Measurements from ENCODE around the gene SNPH.

DNA sequence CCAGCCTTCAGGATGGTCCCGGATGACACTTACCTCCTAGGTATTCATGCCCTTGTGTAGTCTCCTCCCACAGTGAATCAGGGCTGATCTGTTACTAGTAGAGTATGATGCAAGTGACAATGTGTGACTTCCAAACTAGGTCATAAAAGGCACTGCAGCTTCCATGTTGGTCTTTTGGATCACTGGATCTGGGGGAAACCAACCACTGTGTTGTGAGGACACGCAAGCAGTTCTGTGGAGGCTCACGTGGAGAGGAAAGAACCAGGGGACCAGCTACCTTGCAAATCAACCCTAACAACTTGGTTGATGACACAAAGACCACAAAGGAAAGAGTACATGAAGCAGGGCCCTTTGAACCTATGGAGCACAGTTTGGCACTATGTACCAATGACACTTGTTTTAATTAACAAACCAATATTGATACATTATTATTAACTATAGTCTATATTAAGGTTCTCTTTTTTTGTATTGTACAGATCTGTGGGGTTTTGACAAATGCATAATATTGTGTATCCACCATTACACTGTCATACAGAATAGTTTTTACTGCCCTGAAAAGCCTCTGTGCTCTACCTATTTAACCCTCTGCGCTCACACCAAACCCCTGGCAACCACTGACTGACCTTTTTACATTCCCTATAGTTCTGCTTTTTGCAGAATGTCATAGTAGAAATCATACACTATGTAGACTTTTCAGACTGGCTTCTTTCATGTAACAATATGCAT is 79.1 kb downstream of the SNPH start:
- no peak for TF ChIP-seq CTCF (IDR thresholded peaks at IDR 0.05)
- TF ChIP-seq POLR2A (IDR thresholded peaks at IDR 0.05), result no peak

Data from Peyer's patch (tissue), 4 donors.